ENCODE results near the gene NNAT. TPM values are rescaled to one million over a fixed set of nuclear protein-coding genes. Genes with fewer than 3 reads are reported as not detected.
"Not testable (repeated sequence)": the region's sequence is repeated elsewhere in the genome, so short reads cannot be mapped to it uniquely, and the experiment has no call there.

NNAT gene
- total RNA-seq = 13.8 and 21.2 TPM in 2 replicates

- DNase-seq (ENCODE audit: extremely low read depth, low read depth, low spot score) = no peak
Measured at GRCh38 chr20:37521061-37521771, at the start of gene NNAT. Gene NNAT (plus strand): TSS chr20:37521250. CDS start chr20:37521332, 82 bp downstream.

GRCh38 chr20:37471741-37472235, 49.3 kb upstream of the NNAT start:
- no peak for DNase-seq (ENCODE audit: extremely low read depth, low read depth, low spot score)

- not testable (repeated sequence) for DNase-seq (ENCODE audit: extremely low read depth, low read depth, low spot score)
Measured at GRCh38 chr20:37472435-37472834, 48.6 kb upstream of the NNAT start.

GRCh38 chr20:37473249-37474000, 47.6 kb upstream of the NNAT start:
- DNase-seq (ENCODE audit: extremely low read depth, low read depth, low spot score) = no peak

GRCh38 chr20:37474386-37474785, 46.7 kb upstream of the NNAT start:
- DNase-seq (ENCODE audit: extremely low read depth, low read depth, low spot score) = no peak

GRCh38 chr20:37475252-37475651, 45.8 kb upstream of the NNAT start:
- no peak for DNase-seq (ENCODE audit: extremely low read depth, low read depth, low spot score)

- no peak for DNase-seq (ENCODE audit: extremely low read depth, low read depth, low spot score)
Measured at GRCh38 chr20:37477041-37477440, 44.0 kb upstream of the NNAT start.

GRCh38 chr20:37479266-37479665, 41.8 kb upstream of the NNAT start:
- DNase-seq (ENCODE audit: extremely low read depth, low read depth, low spot score) = no peak

GRCh38 chr20:37479925-37480691, 40.9 kb upstream of the NNAT start:
- DNase-seq (ENCODE audit: extremely low read depth, low read depth, low spot score) = no peak

GRCh38 chr20:37480919-37481318, 40.1 kb upstream of the NNAT start:
- DNase-seq (ENCODE audit: extremely low read depth, low read depth, low spot score) = no peak

GRCh38 chr20:37481610-37482009, 39.4 kb upstream of the NNAT start:
- no peak for DNase-seq (ENCODE audit: extremely low read depth, low read depth, low spot score)

GRCh38 chr20:37484331-37484730, 36.7 kb upstream of the NNAT start:
- no peak for DNase-seq (ENCODE audit: extremely low read depth, low read depth, low spot score)

GRCh38 chr20:37486209-37486608, 34.8 kb upstream of the NNAT start:
- DNase-seq (ENCODE audit: extremely low read depth, low read depth, low spot score) = not testable (repeated sequence)

- DNase-seq (ENCODE audit: extremely low read depth, low read depth, low spot score) = no peak
Measured at GRCh38 chr20:37490663-37491350, 30.2 kb upstream of the NNAT start.

GRCh38 chr20:37492096-37492625, 28.9 kb upstream of the NNAT start:
- DNase-seq (ENCODE audit: extremely low read depth, low read depth, low spot score) = no peak

- no peak for DNase-seq (ENCODE audit: extremely low read depth, low read depth, low spot score)
Measured at GRCh38 chr20:37492945-37493344, 28.1 kb upstream of the NNAT start.

- no peak for DNase-seq (ENCODE audit: extremely low read depth, low read depth, low spot score)
Measured at GRCh38 chr20:37494301-37494700, 26.7 kb upstream of the NNAT start.

- no peak for DNase-seq (ENCODE audit: extremely low read depth, low read depth, low spot score)
Measured at GRCh38 chr20:37494796-37495195, 26.3 kb upstream of the NNAT start.

- no peak for DNase-seq (ENCODE audit: extremely low read depth, low read depth, low spot score)
Measured at GRCh38 chr20:37498066-37498665, 22.9 kb upstream of the NNAT start.

- no peak for DNase-seq (ENCODE audit: extremely low read depth, low read depth, low spot score)
Measured at GRCh38 chr20:37500311-37500710, 20.7 kb upstream of the NNAT start.

Data from glomerular endothelial cell (primary cell).